ENCODE measurements around the gene ENDOD1.

GRCh38 chr11:95076416-95076815, 13.2 kb upstream of the ENDOD1 start:
- TF ChIP-seq CTCF (IDR thresholded peaks at IDR 0.05), result no peak
- no peak for TF ChIP-seq EZH2 (IDR thresholded peaks at IDR 0.05)
- no peak for TF ChIP-seq EZH2phosphoT487 (IDR thresholded peaks at IDR 0.05)
